ENCODE results near the gene CHSY1.

CHSY1 gene

DNA sequence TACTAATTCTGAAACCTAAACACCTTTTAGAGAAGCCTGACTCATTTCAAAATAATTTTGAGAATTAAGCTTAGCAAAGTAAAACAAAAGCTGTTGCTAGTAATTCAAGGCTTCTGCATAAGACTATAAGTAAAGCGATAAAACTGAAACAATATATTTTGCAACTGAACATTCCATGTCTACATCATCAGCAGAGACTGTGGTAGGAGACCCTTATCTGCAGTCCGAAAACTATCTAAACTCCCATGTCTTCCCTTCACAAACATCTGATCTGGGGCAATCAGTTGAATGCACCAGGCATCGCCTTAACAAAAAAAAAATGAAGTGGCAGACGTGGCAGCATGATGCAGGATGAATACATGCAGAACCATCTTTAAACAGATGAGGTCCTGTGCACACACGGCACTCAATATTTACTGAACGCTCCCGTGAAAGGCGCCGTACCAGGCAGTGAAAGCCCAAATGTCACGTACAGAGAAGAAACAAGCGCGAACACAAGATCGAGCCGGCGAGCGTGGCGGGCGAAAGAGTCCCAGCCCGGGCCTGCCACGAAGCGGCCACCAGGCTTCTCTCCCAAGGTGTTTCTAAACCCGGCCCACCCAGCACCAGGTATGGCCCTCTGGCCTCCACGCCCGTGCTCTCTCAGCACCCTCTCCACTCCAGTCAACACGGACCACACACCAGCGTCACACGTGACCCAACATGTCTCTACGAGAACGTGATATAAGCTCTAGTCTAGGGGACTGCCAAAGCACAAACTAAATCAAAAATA is 63.0 kb downstream of the CHSY1 start:
- no peaks in the 10 kb centered on the region for H3K27me3 ChIP-seq (ENCODE audit: control insufficient read depth, insufficient read depth, low read length)
- no peak overlapping the region for H3K27ac ChIP-seq (ENCODE audit: low read length)
- H3K4me3 ChIP-seq (ENCODE audit: low read length): no peak overlapping the region
- H3K4me1 ChIP-seq (ENCODE audit: control insufficient read depth, insufficient read depth, low read length): peaks cover 11% of the 10 kb centered on the region
- no peaks in the 10 kb centered on the region for H3K9me3 ChIP-seq (ENCODE audit: control insufficient read depth, insufficient read depth, low read length)
- no peak for DNase-seq (ENCODE audit: low read depth, low spot score)
- H3K36me3 ChIP-seq (ENCODE audit: control insufficient read depth, insufficient read depth, low read length): no peaks in the 10 kb centered on the region
- WGBS (ENCODE audit: insufficient coverage, insufficient read length): no CpG with 5 or more reads among the region's 29 CpGs

DNA sequence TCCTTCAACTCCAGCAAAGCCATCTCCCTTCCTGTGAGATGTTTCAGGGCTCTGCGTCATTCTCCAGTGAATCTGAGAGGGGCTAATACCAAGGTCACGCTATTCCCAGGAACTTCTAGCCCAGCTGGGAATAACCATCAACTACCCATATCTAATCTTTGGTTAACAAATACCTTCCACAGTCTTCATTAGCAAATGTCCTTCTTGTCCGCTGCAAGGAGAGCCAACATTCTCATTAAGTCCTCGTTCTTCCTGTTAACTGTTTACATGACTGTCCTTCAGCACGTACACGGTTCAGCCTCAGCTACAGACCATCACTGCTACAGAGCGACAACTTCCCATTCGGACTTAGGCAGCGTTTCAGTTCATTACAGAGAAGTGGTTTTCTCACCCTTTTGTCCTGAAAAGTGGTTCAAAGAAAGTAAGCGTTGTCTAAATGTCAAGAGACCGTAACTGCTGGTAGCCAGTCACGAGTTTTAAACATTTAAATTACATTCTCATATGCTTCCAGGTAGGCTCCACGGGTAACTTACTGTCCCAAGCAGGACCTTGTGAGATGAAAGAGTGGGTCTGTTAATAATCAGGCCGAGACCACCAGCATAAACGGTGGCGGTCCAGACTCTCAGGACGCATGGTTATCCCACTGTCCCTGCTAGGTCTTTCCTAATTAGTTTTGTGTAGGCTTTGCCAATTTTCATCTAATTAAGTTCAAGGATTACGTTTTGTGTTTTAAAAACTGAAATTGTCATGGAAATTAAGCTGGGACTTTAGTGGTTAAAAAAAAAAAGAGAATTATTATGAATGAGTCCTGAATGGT is 63.8 kb downstream of the CHSY1 start:
- no CpG with 5 or more reads among the region's 18 CpGs for WGBS (ENCODE audit: insufficient coverage, insufficient read length)
- H3K4me1 ChIP-seq (ENCODE audit: control insufficient read depth, insufficient read depth, low read length): peaks cover 9% of the 10 kb centered on the region
- no peak overlapping the region for H3K4me3 ChIP-seq (ENCODE audit: low read length)
- H3K27ac ChIP-seq (ENCODE audit: low read length): no peak overlapping the region
- H3K36me3 ChIP-seq (ENCODE audit: control insufficient read depth, insufficient read depth, low read length): 0 out of 2 replicates have a peak, but pooled peaks cover 3% of the 10 kb centered on the region
- H3K9me3 ChIP-seq (ENCODE audit: control insufficient read depth, insufficient read depth, low read length): no peaks in the 10 kb centered on the region
- H3K27me3 ChIP-seq (ENCODE audit: control insufficient read depth, insufficient read depth, low read length): no peaks in the 10 kb centered on the region
- DNase-seq (ENCODE audit: low read depth, low spot score): no peak

DNA sequence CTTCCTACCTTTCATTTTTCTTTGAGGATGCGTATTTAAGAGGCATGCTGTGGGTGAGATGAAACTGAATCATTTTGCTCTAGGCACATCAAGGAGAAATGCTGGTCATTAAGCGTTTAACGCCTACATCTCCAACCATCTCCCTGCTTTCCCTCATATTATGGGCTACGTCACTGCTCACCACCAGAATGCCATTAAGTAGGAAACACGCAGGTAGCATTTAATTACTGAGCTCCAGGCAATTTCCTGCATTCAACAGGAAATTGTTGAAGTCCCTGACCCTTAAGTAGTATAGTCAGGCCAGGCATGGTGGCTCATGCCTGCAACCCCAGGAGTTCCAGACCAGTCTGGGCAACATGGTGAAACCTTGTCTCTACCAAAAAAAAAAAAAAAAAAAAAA is 66.1 kb downstream of the CHSY1 start:
- Histone ChIP-seq H3K9me3 (ENCODE audit: control insufficient read depth, insufficient read depth, low read length) (no peaks in the 10 kb centered on the region), H3K36me3 (ENCODE audit: control insufficient read depth, insufficient read depth, low read length) (0 out of 2 replicates have a peak, but pooled peaks cover 3% of the 10 kb centered on the region), H3K4me3 (ENCODE audit: low read length) (no peak overlapping the region), H3K4me1 (ENCODE audit: control insufficient read depth, insufficient read depth, low read length) (peaks cover 10% of the 10 kb centered on the region), H3K27me3 (ENCODE audit: control insufficient read depth, insufficient read depth, low read length) (no peaks in the 10 kb centered on the region), H3K27ac (ENCODE audit: low read length) (no peak overlapping the region)
- WGBS (ENCODE audit: insufficient coverage, insufficient read length): no CpG with 5 or more reads among the region's 5 CpGs
- no peak for DNase-seq (ENCODE audit: low read depth, low spot score)

DNA sequence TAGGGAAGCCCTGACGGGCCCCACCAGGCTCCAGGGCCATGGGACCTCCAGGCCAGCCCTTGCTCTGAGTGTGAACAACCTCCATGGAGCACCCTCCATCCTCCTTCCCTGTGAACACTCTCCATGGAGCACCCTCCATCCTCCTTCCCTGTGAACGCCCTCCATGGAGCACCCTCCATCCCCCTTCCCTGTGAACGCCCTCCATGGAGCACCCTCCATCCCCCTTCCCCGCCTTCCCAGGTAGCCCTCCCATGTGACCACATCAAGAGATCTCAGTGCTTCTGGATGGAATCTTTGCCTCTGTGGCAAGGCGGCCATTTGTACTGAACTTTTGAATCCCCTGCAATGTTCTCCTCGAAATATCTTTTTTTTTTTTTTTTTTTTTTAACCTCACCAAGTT is 66.5 kb downstream of the CHSY1 start:
- H3K4me1 ChIP-seq (ENCODE audit: control insufficient read depth, insufficient read depth, low read length): peaks cover 10% of the 10 kb centered on the region
- no peak for DNase-seq (ENCODE audit: low read depth, low spot score)
- H3K27me3 ChIP-seq (ENCODE audit: control insufficient read depth, insufficient read depth, low read length): no peaks in the 10 kb centered on the region
- H3K4me3 ChIP-seq (ENCODE audit: low read length): no peak overlapping the region
- H3K27ac ChIP-seq (ENCODE audit: low read length): no peak overlapping the region
- no peaks in the 10 kb centered on the region for H3K9me3 ChIP-seq (ENCODE audit: control insufficient read depth, insufficient read depth, low read length)
- WGBS (ENCODE audit: insufficient coverage, insufficient read length): no CpG with 5 or more reads among the region's 6 CpGs
- 0 out of 2 replicates have a peak, but pooled peaks cover 3% of the 10 kb centered on the region for H3K36me3 ChIP-seq (ENCODE audit: control insufficient read depth, insufficient read depth, low read length)

DNA sequence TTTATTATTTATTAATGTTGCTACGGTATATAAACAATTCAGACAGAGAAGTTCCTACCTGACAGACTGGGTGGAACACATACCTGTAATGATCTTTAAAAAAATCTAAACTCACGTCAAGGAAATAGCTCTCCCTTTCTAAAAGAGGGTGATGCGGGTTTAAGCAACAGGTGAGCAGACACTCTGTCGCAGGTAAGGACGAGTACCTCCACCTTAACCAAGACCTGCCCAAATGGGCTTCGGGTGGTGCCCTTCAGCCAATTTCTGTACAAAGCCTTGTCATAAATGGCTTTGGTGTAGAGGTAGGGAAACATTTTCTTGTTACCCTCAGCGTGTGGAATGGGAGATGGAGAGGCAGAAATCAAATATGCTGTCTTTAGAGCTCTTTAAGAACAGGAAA is 67.0 kb downstream of the CHSY1 start:
- Histone ChIP-seq H3K36me3 (ENCODE audit: control insufficient read depth, insufficient read depth, low read length) (0 out of 2 replicates have a peak, but pooled peaks cover 3% of the 10 kb centered on the region), H3K4me1 (ENCODE audit: control insufficient read depth, insufficient read depth, low read length) (peaks cover 10% of the 10 kb centered on the region), H3K4me3 (ENCODE audit: low read length) (no peak overlapping the region), H3K9me3 (ENCODE audit: control insufficient read depth, insufficient read depth, low read length) (no peaks in the 10 kb centered on the region), H3K27me3 (ENCODE audit: control insufficient read depth, insufficient read depth, low read length) (no peaks in the 10 kb centered on the region), H3K27ac (ENCODE audit: low read length) (no peak overlapping the region)
- no peak for DNase-seq (ENCODE audit: low read depth, low spot score)
- WGBS (ENCODE audit: insufficient coverage, insufficient read length): no CpG with 5 or more reads among the region's 7 CpGs

DNA sequence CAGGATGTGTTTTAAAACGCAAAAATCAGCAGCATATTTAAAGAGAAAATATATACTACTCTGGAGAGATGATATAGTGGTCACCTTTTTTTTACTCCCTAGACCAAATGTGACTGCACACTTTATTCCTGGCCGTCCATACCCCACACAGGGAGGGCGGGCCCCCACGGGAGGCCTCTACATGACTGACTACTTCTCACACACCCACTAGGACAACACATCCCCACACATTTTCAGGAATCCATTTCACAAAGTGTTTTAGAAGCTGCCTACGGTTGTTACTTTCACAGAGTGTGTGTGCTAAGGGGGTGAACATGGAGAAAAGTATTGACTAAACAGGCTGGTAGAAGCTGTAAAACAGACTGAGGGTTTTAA is 67.9 kb downstream of the CHSY1 start:
- Histone ChIP-seq H3K4me3 (ENCODE audit: low read length) (no peak overlapping the region), H3K4me1 (ENCODE audit: control insufficient read depth, insufficient read depth, low read length) (peaks cover 5% of the 10 kb centered on the region), H3K36me3 (ENCODE audit: control insufficient read depth, insufficient read depth, low read length) (0 out of 2 replicates have a peak, but pooled peaks cover 3% of the 10 kb centered on the region), H3K27me3 (ENCODE audit: control insufficient read depth, insufficient read depth, low read length) (no peaks in the 10 kb centered on the region), H3K27ac (ENCODE audit: low read length) (no peak overlapping the region), H3K9me3 (ENCODE audit: control insufficient read depth, insufficient read depth, low read length) (no peaks in the 10 kb centered on the region)
- no peak for DNase-seq (ENCODE audit: low read depth, low spot score)
- WGBS (ENCODE audit: insufficient coverage, insufficient read length): no CpG with 5 or more reads among the region's 5 CpGs

DNA sequence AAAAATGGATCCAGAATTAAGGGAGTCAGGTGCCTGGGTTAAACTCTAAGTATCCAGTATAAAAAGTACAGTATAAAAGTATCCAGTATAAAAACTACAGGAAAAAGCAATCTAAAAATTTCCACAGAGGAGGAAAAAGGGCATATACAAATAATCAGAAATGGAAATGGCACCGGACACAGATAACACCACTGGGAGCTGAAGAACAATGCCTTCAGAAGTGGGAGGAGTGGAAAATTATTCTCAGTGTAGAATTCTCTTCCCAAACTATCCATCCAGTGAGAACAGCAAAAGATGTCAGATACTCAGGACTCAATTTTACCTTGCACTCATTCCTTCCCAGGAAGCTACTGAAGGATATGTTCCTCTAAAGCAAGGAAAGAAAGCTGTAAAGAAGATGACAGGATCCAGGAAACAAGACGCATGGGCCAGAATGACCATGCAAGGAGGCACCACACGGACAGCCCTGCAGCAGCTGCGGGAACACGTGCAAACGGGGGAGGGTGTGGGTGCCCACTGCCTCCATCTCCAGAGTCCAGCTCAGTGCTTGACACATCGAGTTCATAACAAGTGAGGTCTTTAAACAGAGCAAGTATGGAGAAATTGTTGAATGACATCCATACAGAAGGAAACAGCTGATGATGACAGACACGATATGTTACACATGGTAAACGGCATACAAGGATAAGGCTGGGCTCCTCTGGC is 68.5 kb downstream of the CHSY1 start:
- DNase-seq (ENCODE audit: low read depth, low spot score): no peak
- Histone ChIP-seq H3K27me3 (ENCODE audit: control insufficient read depth, insufficient read depth, low read length) (no peaks in the 10 kb centered on the region), H3K4me3 (ENCODE audit: low read length) (no peak overlapping the region), H3K9me3 (ENCODE audit: control insufficient read depth, insufficient read depth, low read length) (no peaks in the 10 kb centered on the region), H3K4me1 (ENCODE audit: control insufficient read depth, insufficient read depth, low read length) (peaks cover 5% of the 10 kb centered on the region), H3K36me3 (ENCODE audit: control insufficient read depth, insufficient read depth, low read length) (0 out of 2 replicates have a peak, but pooled peaks cover 4% of the 10 kb centered on the region), H3K27ac (ENCODE audit: low read length) (no peak overlapping the region)
- WGBS (ENCODE audit: insufficient coverage, insufficient read length): no CpG with 5 or more reads among the region's 9 CpGs

DNA sequence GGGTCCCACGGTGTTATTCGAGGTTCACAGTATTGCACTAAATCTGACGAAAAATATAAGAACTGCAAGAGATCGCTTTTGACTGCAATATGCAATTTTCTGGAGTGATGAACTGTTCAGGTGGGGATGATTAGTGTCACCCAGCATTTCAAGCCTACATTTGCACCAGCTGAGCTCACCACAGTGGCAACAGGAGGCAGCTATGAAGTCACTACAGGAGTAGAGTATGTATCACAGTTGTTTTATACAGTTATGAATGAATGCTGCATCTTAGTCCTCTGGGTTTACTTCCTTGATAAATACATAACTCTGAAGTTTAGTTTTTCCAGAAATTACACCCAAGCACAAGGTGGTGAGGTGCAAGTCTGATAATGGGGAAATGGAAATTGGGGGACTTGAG is 69.6 kb downstream of the CHSY1 start:
- WGBS (ENCODE audit: insufficient coverage, insufficient read length): no CpG with 5 or more reads among the region's 4 CpGs
- Histone ChIP-seq H3K27me3 (ENCODE audit: control insufficient read depth, insufficient read depth, low read length) (no peaks in the 10 kb centered on the region), H3K27ac (ENCODE audit: low read length) (no peak overlapping the region), H3K4me3 (ENCODE audit: low read length) (no peak overlapping the region), H3K9me3 (ENCODE audit: control insufficient read depth, insufficient read depth, low read length) (no peaks in the 10 kb centered on the region), H3K36me3 (ENCODE audit: control insufficient read depth, insufficient read depth, low read length) (peaks cover 8% of the 10 kb centered on the region; the same call in 1 of the 2 replicates), H3K4me1 (ENCODE audit: control insufficient read depth, insufficient read depth, low read length) (peaks cover 3% of the 10 kb centered on the region; the same call in 1 of the 2 replicates)
- no peak for DNase-seq (ENCODE audit: low read depth, low spot score)

DNA sequence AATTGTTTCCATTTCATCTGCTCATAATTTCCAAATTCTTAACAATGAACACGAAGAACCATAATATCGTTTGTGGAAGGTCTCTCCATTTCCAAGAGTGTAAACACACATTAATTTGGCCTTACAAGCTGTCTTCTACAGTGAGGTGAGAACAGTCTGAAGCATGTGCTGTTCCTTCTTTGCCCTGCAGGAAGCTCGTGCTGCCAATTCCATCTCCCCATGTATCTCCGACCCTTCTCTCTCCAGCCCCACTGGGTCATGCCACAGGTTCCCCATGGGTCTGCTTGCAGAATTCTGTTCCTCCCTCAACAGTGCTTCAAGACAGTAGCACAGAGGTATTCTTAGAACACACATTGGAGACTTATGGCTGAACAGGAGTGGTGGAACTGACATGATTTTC is 70.5 kb downstream of the CHSY1 start:
- H3K4me1 ChIP-seq (ENCODE audit: control insufficient read depth, insufficient read depth, low read length): peaks cover 3% of the 10 kb centered on the region; the same call in 1 of the 2 replicates
- H3K36me3 ChIP-seq (ENCODE audit: control insufficient read depth, insufficient read depth, low read length): peaks cover 8% of the 10 kb centered on the region; the same call in 1 of the 2 replicates
- DNase-seq (ENCODE audit: low read depth, low spot score): no peak
- H3K9me3 ChIP-seq (ENCODE audit: control insufficient read depth, insufficient read depth, low read length): no peaks in the 10 kb centered on the region
- WGBS (ENCODE audit: insufficient coverage, insufficient read length): no CpG with 5 or more reads among the region's 4 CpGs
- no peak overlapping the region for H3K4me3 ChIP-seq (ENCODE audit: low read length)
- H3K27me3 ChIP-seq (ENCODE audit: control insufficient read depth, insufficient read depth, low read length): no peaks in the 10 kb centered on the region
- H3K27ac ChIP-seq (ENCODE audit: low read length): no peak overlapping the region

DNA sequence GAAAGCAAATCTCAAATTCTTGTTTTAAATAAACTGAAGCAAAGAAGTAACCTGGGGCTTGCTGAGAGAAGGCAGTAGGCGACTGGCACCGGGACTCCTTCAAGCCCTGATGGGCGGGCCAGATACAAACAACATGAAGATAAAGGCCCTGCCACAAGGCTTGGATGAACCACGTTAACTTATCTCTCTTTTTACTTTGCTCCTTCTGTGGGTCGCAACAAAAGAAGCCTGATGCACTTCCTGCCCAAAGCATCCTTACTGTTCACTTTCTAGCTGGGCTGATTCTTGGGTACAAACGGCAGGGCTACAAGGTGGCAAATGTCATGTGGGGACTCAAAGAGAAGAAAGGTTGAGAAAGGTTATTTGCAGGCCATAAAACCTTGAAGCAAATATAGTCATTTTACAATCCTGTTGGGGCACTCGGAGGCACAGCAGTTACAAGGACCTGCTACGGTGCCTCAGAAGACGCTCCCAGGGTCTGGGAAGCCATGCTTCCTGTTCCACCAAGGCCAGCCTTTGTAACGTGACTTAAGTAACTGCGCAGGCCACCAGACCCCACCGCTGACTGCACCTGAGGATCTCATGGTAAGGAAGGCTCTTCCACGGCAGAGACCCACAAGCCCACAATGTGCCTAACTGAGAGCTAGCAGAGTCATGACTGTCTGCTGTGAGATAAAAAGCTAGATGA is 71.1 kb downstream of the CHSY1 start:
- Histone ChIP-seq H3K27me3 (ENCODE audit: control insufficient read depth, insufficient read depth, low read length) (no peaks in the 10 kb centered on the region), H3K4me1 (ENCODE audit: control insufficient read depth, insufficient read depth, low read length) (peaks cover 3% of the 10 kb centered on the region; the same call in 1 of the 2 replicates), H3K36me3 (ENCODE audit: control insufficient read depth, insufficient read depth, low read length) (peaks cover 8% of the 10 kb centered on the region; the same call in 1 of the 2 replicates), H3K27ac (ENCODE audit: low read length) (no peak overlapping the region), H3K9me3 (ENCODE audit: control insufficient read depth, insufficient read depth, low read length) (no peaks in the 10 kb centered on the region), H3K4me3 (ENCODE audit: low read length) (no peak overlapping the region)
- WGBS (ENCODE audit: insufficient coverage, insufficient read length): no CpG with 5 or more reads among the region's 13 CpGs
- no peak for DNase-seq (ENCODE audit: low read depth, low spot score)
